GM23338 (cell line): ENCODE measurements around the gene CSF2RB. TPM values are rescaled to one million over a fixed set of nuclear protein-coding genes. Genes with fewer than 3 reads are reported as not detected.

Experiments used
- ATAC-seq: fragments of 200-7000 bp; cut with Tn5 transposase; 3 replicates; pipeline ENCODE4 v1.9.1; 2020
- DNase-seq: peaks from one replicate; pipeline ENCODE4 v3.0.0-alpha.2; 2015; ENCODE audit warnings: low spot score
- H2AFZ ChIP-seq: fragments of 200-600 bp; sonication (generic); 2 replicates; pipeline ENCODE4 v1.8.0; 2016; ENCODE audit warnings: antibody characterized with exemption, mild to moderate bottlenecking, moderate library complexity
- H3F3A ChIP-seq: fragments of 200-600 bp; sonication (generic); replicated peaks from 2 replicates; pipeline ENCODE4 v1.8.0; 2017; ENCODE audit warnings: antibody characterized with exemption, mixed run types, low read depth
- H3K27ac ChIP-seq: fragments of 200-600 bp; sonication (generic); 2 replicates; pipeline ENCODE4 v1.6.1; 2016; ENCODE audit warnings: low read depth
- H3K27me3 ChIP-seq: fragments of 200-600 bp; sonication (generic); 2 replicates; pipeline ENCODE4 v1.8.0; 2016; ENCODE audit warnings: mild to moderate bottlenecking, mixed run types, moderate library complexity; ENCODE audit not compliant: insufficient read depth
- H3K36me3 ChIP-seq: fragments of 200-600 bp; sonication (generic); 2 replicates; pipeline ENCODE4 v1.8.0; 2016; ENCODE audit warnings: mild to moderate bottlenecking; ENCODE audit not compliant: insufficient read depth
- H3K4me1 ChIP-seq: fragments of 200-600 bp; sonication (generic); 2 replicates; pipeline ENCODE4 v1.8.0; 2016; ENCODE audit warnings: mild to moderate bottlenecking, moderate library complexity; ENCODE audit not compliant: insufficient read depth
- H3K4me2 ChIP-seq: fragments of 200-600 bp; sonication (generic); 2 replicates; pipeline ENCODE4 v1.7.1; 2017; ENCODE audit warnings: mixed run types
- H3K4me3 ChIP-seq: fragments of 200-600 bp; sonication (generic); 2 replicates; pipeline ENCODE4 v1.6.1; 2016; ENCODE audit warnings: mixed run types
- H3K79me2 ChIP-seq: fragments of 200-600 bp; sonication (generic); replicated peaks from 2 replicates; pipeline ENCODE4 v1.8.0; 2017; ENCODE audit warnings: mild to moderate bottlenecking; ENCODE audit not compliant: insufficient read depth
- H3K9me2 ChIP-seq: fragments of 200-600 bp; sonication (generic); 2 replicates; pipeline ENCODE4 v1.8.0; 2017; ENCODE audit not compliant: insufficient read depth
- H4K20me1 ChIP-seq: fragments of 200-600 bp; sonication (generic); replicated peaks from 2 replicates; pipeline ENCODE4 v1.8.0; 2017; ENCODE audit warnings: mild to moderate bottlenecking; ENCODE audit not compliant: insufficient read depth
- H3K27ac Mint-ChIP-seq: 2 replicates; pipeline ENCODE4 v1.8.0; 2020; ENCODE audit warnings: inconsistent platforms, mild to moderate bottlenecking, moderate library complexity, mixed read lengths
- H3K27me3 Mint-ChIP-seq: 3 replicates; pipeline ENCODE4 v1.8.0; 2022; ENCODE audit warnings: low read depth, mild to moderate bottlenecking, moderate library complexity, mixed read lengths, inconsistent platforms; ENCODE audit not compliant: insufficient read depth, poor library complexity
- H3K36me3 Mint-ChIP-seq: 3 replicates; pipeline ENCODE4 v1.8.0; 2021; ENCODE audit warnings: low read depth, mild to moderate bottlenecking, inconsistent platforms, moderate library complexity, mixed read lengths
- H3K4me1 Mint-ChIP-seq: 3 replicates; pipeline ENCODE4 v1.8.0; 2020; ENCODE audit warnings: mild to moderate bottlenecking, inconsistent platforms, mixed read lengths
- H3K4me3 Mint-ChIP-seq: 3 replicates; pipeline ENCODE4 v1.8.0; 2021; ENCODE audit warnings: moderate library complexity, mild to moderate bottlenecking, inconsistent platforms, mixed read lengths
- H3K9me3 Mint-ChIP-seq: 3 replicates; pipeline ENCODE4 v1.8.0; 2020; ENCODE audit warnings: moderate library complexity, mild to moderate bottlenecking, inconsistent platforms, mixed read lengths
- CREB1 ChIP-seq: fragments of 250-450 bp; sonication (Bioruptor Pico); IDR thresholded peaks from 2 replicates; pipeline ENCODE4 v1.5.0; 2020; ENCODE audit warnings: low read depth, mild to moderate bottlenecking, moderate library complexity
- CTCF ChIP-seq, 2 experiments: fragments of 200-600 bp in 1 of 2; sonication (generic) in 1 of 2; conservative IDR thresholded peaks; 2 replicates each; pipeline versions ENCODE4 v1.5.1 to v1.6.1; 2016 to 2017; ENCODE audit warnings: antibody characterized with exemption in 2 of 2, low read depth in 2 of 2, mild to moderate bottlenecking in 2 of 2, moderate library complexity in 1 of 2
- ETS1 ChIP-seq: IDR thresholded peaks from 2 replicates; pipeline ENCODE4 v1.6.1; 2016; ENCODE audit warnings: antibody characterized with exemption
- EZH2 ChIP-seq: fragments of 200-600 bp; sonication (generic); IDR thresholded peaks from one replicate; pipeline ENCODE4 v1.8.0; 2017; ENCODE audit warnings: antibody characterized with exemption, mild to moderate bottlenecking, low read depth; ENCODE audit not compliant: unreplicated experiment
- EZH2phosphoT487 ChIP-seq: fragments of 200-600 bp; sonication (generic); IDR thresholded peaks from one replicate; pipeline ENCODE4 v1.8.1; 2018; ENCODE audit warnings: antibody characterized with exemption; ENCODE audit not compliant: unreplicated experiment
- JUNB ChIP-seq: IDR thresholded peaks from one replicate; pipeline ENCODE4 v1.6.1; 2016; ENCODE audit warnings: antibody characterized with exemption; ENCODE audit not compliant: unreplicated experiment
- NANOG ChIP-seq: IDR thresholded peaks from 2 replicates; pipeline ENCODE4 v1.6.1; 2016; ENCODE audit warnings: antibody characterized with exemption, borderline replicate concordance
- POLR2AphosphoS5 ChIP-seq: IDR thresholded peaks from 2 replicates; pipeline ENCODE4 v1.6.1; 2016; ENCODE audit warnings: antibody characterized with exemption, low read depth
- REST ChIP-seq: IDR thresholded peaks from one replicate; pipeline ENCODE4 v1.6.1; 2018; ENCODE audit warnings: antibody characterized with exemption; ENCODE audit not compliant: unreplicated experiment
- ZNF114 ChIP-seq: fragments of 250-450 bp; sonication (Bioruptor Pico); IDR thresholded peaks from 2 replicates; pipeline ENCODE4 v1.5.0; 2020; ENCODE audit warnings: mild to moderate bottlenecking, moderate library complexity
- ZNF331 ChIP-seq: fragments of 250-450 bp; sonication (Bioruptor Pico); IDR thresholded peaks from 2 replicates; pipeline ENCODE4 v1.5.0; 2020; ENCODE audit warnings: low read depth, mild to moderate bottlenecking, moderate library complexity
- ZNF462 ChIP-seq: fragments of 250-450 bp; sonication (Bioruptor Pico); IDR thresholded peaks from 2 replicates; pipeline ENCODE4 v1.5.0; 2020; ENCODE audit warnings: mild to moderate bottlenecking, moderate library complexity
- long read RNA-seq: library from polyadenylated mRNA; unstranded; transcript quantifications from one replicate; pipeline ENCODE4 v2.0.0, GENCODE V29; 2020; ENCODE audit not compliant: unreplicated experiment
- polyA plus RNA-seq: library from polyadenylated mRNA; unstranded; fragments of >200 nt; fragmentation: Nextera tagmentation; extraction: Ambion mirVana; gene quantifications from 2 replicates; pipeline ENCODE4 v1.2.1, GENCODE V29; 2016
- total RNA-seq: library from RNA; depleted of rRNA; stranded (reverse); fragments of >200 nt; shearing (Covaris generic); gene quantifications from 2 replicates; pipeline ENCODE4 v1.2.3, GENCODE V29; 2014; rRNA removed

The CSF2RB gene
- not detected in 2 replicates for total RNA-seq
- polyA plus RNA-seq = not detected in 2 replicates
- long read RNA-seq = 0 reads

- Histone ChIP-seq H3F3A (no peaks in the 10 kb centered on the region), H2AFZ (no peak within 1 kb of the TSS), H3K36me3 (no peaks in the 10 kb centered on the region), H3K4me1 (peaks cover 13% of the 10 kb centered on the region), H4K20me1 (no peaks in the 10 kb centered on the region), H3K27ac (no peak within 1 kb of the TSS), H3K79me2 (no peaks in the 10 kb centered on the region), H3K4me2 (peak within 1 kb of the TSS; percentile 37), H3K27me3 (peaks cover 41% of the 10 kb centered on the region), H3K4me3 (no peak within 1 kb of the TSS), H3K9me2 (no peaks in the 10 kb centered on the region)
- TF ChIP-seq CTCF (conservative IDR thresholded peaks at IDR 0.05; ENCODE audit: low read depth in 2 of 2) (no peak), ZNF114 (CRISPR knock-in tag) (no peak), NANOG (no peak), EZH2 (no peak), JUNB (no peak), POLR2AphosphoS5 (no peak), EZH2phosphoT487 (no peak), ZNF331 (CRISPR knock-in tag) (no peak), CREB1 (CRISPR knock-in tag) (no peak), REST (no peak), ETS1 (no peak), ZNF462 (no peak)
- H3K36me3 Mint-ChIP-seq = no peaks in the 10 kb centered on the region
- ATAC-seq (no peak), DNase-seq (no peak)
- peaks cover 29% of the 10 kb centered on the region for H3K4me1 Mint-ChIP-seq
- no peak within 1 kb of the TSS for H3K27ac Mint-ChIP-seq
- H3K27me3 Mint-ChIP-seq = peaks cover 35% of the 10 kb centered on the region
- peak within 1 kb of the TSS; percentile 37 for H3K4me3 Mint-ChIP-seq
- no peaks in the 10 kb centered on the region for H3K9me3 Mint-ChIP-seq
Measured at GRCh38 chr22:36913427-36914389, at the start of gene CSF2RB. TSS of gene CSF2RB (plus strand) at chr22:36913628. CDS start at chr22:36922208, 8,580 bp downstream.
